Liver (tissue), 9 donors: ENCODE measurements around the gene GALNTL6. TPM values are rescaled to one million over a fixed set of nuclear protein-coding genes. Genes with fewer than 3 reads are reported as not detected.

Experiments used
- DNase-seq: peaks from one replicate; pipeline ENCODE4 v3.0.0-alpha.2; 2017; ENCODE audit warnings: low spot score
- H3K27ac ChIP-seq, 2 donors: one replicate each; pipeline ENCODE4 v1.7.0; 2013; ENCODE audit warnings: inconsistent platforms in 2 of 2, low read length in 2 of 2, control low read depth in 1 of 2, low read depth in 1 of 2, mild to moderate bottlenecking in 1 of 2
- H3K27me3 ChIP-seq, 4 donors: one replicate each; pipeline versions ENCODE4 v1.6.1 to v1.7.0; 2013; ENCODE audit warnings: low read length in 3 of 4, inconsistent platforms in 1 of 4, mild to moderate bottlenecking in 1 of 4, moderate library complexity in 1 of 4; ENCODE audit not compliant: control insufficient read depth in 4 of 4, insufficient read depth in 4 of 4
- H3K36me3 ChIP-seq, 4 donors: one replicate each; pipeline versions ENCODE4 v1.6.1 to v1.7.0; 2013; ENCODE audit warnings: low read length in 3 of 4, mild to moderate bottlenecking in 3 of 4, low read depth in 1 of 4, moderate library complexity in 1 of 4; ENCODE audit not compliant: control insufficient read depth in 4 of 4, insufficient read depth in 3 of 4
- H3K4me1 ChIP-seq, 4 donors: one replicate each; pipeline versions ENCODE4 v1.6.1 to v1.7.0; 2013; ENCODE audit warnings: low read length in 3 of 4, mild to moderate bottlenecking in 3 of 4, moderate library complexity in 1 of 4; ENCODE audit not compliant: control insufficient read depth in 4 of 4, insufficient read depth in 4 of 4
- H3K4me3 ChIP-seq, 3 donors: one replicate each; pipeline versions ENCODE4 v1.6.1 to v1.7.0; 2013; ENCODE audit warnings: low read length in 3 of 3, control low read depth in 1 of 3, low read depth in 1 of 3, mild to moderate bottlenecking in 1 of 3
- H3K9ac ChIP-seq, 2 donors: one replicate each; pipeline ENCODE4 v1.7.0; 2013; ENCODE audit warnings: low read length in 2 of 2, mild to moderate bottlenecking in 2 of 2, moderate library complexity in 2 of 2, control low read depth in 1 of 2, low read depth in 1 of 2
- H3K9me3 ChIP-seq, 4 donors: one replicate each; pipeline versions ENCODE4 v1.6.1 to v1.7.0; 2013; ENCODE audit warnings: low read length in 3 of 4; ENCODE audit not compliant: control insufficient read depth in 4 of 4
- EGR1 ChIP-seq, 2 donors: IDR thresholded peaks; 2 replicates each; pipeline ENCODE4 v1.6.1; 2016 to 2018; ENCODE audit warnings: antibody characterized with exemption in 2 of 2, low read depth in 2 of 2
- FOXA2 ChIP-seq: IDR thresholded peaks from 2 replicates; pipeline ENCODE4 v1.6.1; 2016; ENCODE audit warnings: antibody characterized with exemption
- GABPA ChIP-seq, 2 donors: IDR thresholded peaks in 1 of 2; conservative IDR thresholded peaks in 1 of 2; 2 replicates each; pipeline ENCODE4 v1.6.1; 2016; ENCODE audit warnings: antibody characterized with exemption in 2 of 2, mild to moderate bottlenecking in 1 of 2, moderate library complexity in 1 of 2
- HNF4A ChIP-seq, 2 donors: conservative IDR thresholded peaks; 2 replicates each; pipeline ENCODE4 v1.6.1; 2016; ENCODE audit warnings: antibody characterized with exemption in 2 of 2, mild to moderate bottlenecking in 2 of 2
- HNF4G ChIP-seq: IDR thresholded peaks from 2 replicates; pipeline ENCODE4 v1.6.1; 2016; ENCODE audit warnings: antibody characterized with exemption
- JUND ChIP-seq, 2 donors: IDR thresholded peaks; 2 replicates each; pipeline ENCODE4 v1.6.1; 2016; ENCODE audit warnings: antibody characterized with exemption in 2 of 2
- MAX ChIP-seq: IDR thresholded peaks from 2 replicates; pipeline ENCODE4 v1.6.1; 2016; ENCODE audit warnings: antibody characterized with exemption
- NR2F2 ChIP-seq: IDR thresholded peaks from 2 replicates; pipeline ENCODE4 v1.6.1; 2016; ENCODE audit warnings: antibody characterized with exemption
- REST ChIP-seq: IDR thresholded peaks from 2 replicates; pipeline ENCODE4 v1.6.1; 2016; ENCODE audit warnings: antibody characterized with exemption, mild to moderate bottlenecking
- RXRA ChIP-seq, 2 donors: IDR thresholded peaks; 2 replicates each; pipeline ENCODE4 v1.6.1; 2017 to 2018; ENCODE audit warnings: antibody characterized with exemption in 2 of 2, mild to moderate bottlenecking in 1 of 2
- TAF1 ChIP-seq: conservative IDR thresholded peaks from 2 replicates; pipeline ENCODE4 v1.6.1; 2016; ENCODE audit warnings: antibody characterized with exemption, mild to moderate bottlenecking
- ZBTB33 ChIP-seq: IDR thresholded peaks from 2 replicates; pipeline ENCODE4 v1.6.1; 2016; ENCODE audit warnings: antibody characterized with exemption
- WGBS: extraction: QIAGEN DNeasy Blood & Tissue Kit; methylation state at CpG from one replicate; pipeline ENCODE4 v1.1.7; 2013; 5-methylcytosine and 5-hydroxymethylcytosine counted together
- polyA plus RNA-seq, 2 donors: library from polyadenylated mRNA; stranded (reverse) in 1 of 2; unstranded in 1 of 2; fragments of 200-250 nt in 1 of 2; fragments of >200 nt in 1 of 2; fragmentation: Nextera tagmentation in 1 of 2; extraction: Ambion mirVana in 1 of 2; gene quantifications; one replicate each; pipeline versions ENCODE4 v1.2.1 to v1.2.3, GENCODE V29; 2013 to 2015
- total RNA-seq, 2 donors: library from RNA; depleted of rRNA; stranded (reverse); fragments of >200 nt; gene quantifications; one replicate each; pipeline ENCODE4 v1.2.3, GENCODE V29; 2014
- TF ChIP-seq, protein P1 (sequence below): fragments of 150-350 bp; IDR thresholded peaks from 2 replicates; pipeline ENCODE4 v1.5.1; 2017; ENCODE audit warnings: improper control_type of control experiment, low read depth, low read length; ENCODE audit not compliant: missing input control
- TF ChIP-seq, protein P2 (sequence below): IDR thresholded peaks from 2 replicates; pipeline ENCODE4 v1.6.1; 2016; ENCODE audit warnings: antibody characterized with exemption
- donor health status: healthy.
- donor health status: healthy.
- donor health status: healthy.
- donor health status: healthy.
- donor health status: healthy.

GALNTL6 gene
- total and polyA plus RNA-seq, 4 donors, result 0.06 to 0.08 TPM; not detected in 2

GRCh38 chr4:172628263-172628662 is 815.1 kb downstream of the GALNTL6 start:
- Histone ChIP-seq H3K27me3 (no peaks in the 10 kb centered on the region), H3K4me1 (no peaks in the 10 kb centered on the region), H3K9me3 (no peaks in the 10 kb centered on the region), H3K36me3 (no peaks in the 10 kb centered on the region), H3K27ac (no peak overlapping the region), H3K4me3 (no peak overlapping the region), H3K9ac (no peak overlapping the region)
- no peak for DNase-seq
- no peak for TF ChIP-seq TAF1
- no peak for TF ChIP-seq HNF4G
- TF ChIP-seq GABPA (IDR thresholded peaks at IDR 0.05 in 1 of 2, conservative IDR thresholded peaks at IDR 0.05 in 1 of 2), result no peak
- TF ChIP-seq JUND (IDR thresholded peaks at IDR 0.05), result no peak
- TF ChIP-seq ZBTB33, result no peak
- no peak for TF ChIP-seq FOXA2
- TF ChIP-seq, protein P1, sequence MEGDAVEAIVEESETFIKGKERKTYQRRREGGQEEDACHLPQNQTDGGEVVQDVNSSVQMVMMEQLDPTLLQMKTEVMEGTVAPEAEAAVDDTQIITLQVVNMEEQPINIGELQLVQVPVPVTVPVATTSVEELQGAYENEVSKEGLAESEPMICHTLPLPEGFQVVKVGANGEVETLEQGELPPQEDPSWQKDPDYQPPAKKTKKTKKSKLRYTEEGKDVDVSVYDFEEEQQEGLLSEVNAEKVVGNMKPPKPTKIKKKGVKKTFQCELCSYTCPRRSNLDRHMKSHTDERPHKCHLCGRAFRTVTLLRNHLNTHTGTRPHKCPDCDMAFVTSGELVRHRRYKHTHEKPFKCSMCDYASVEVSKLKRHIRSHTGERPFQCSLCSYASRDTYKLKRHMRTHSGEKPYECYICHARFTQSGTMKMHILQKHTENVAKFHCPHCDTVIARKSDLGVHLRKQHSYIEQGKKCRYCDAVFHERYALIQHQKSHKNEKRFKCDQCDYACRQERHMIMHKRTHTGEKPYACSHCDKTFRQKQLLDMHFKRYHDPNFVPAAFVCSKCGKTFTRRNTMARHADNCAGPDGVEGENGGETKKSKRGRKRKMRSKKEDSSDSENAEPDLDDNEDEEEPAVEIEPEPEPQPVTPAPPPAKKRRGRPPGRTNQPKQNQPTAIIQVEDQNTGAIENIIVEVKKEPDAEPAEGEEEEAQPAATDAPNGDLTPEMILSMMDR, result no peak
- TF ChIP-seq MAX, result no peak
- no peak for TF ChIP-seq REST
- TF ChIP-seq, protein P2, sequence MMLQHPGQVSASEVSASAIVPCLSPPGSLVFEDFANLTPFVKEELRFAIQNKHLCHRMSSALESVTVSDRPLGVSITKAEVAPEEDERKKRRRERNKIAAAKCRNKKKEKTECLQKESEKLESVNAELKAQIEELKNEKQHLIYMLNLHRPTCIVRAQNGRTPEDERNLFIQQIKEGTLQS, result no peak
- TF ChIP-seq RXRA (IDR thresholded peaks at IDR 0.05), result no peak
- 58% methylated on average over 3 of the region's 3 CpGs for WGBS

GRCh38 chr4:172630280-172630679 is 817.1 kb downstream of the GALNTL6 start:
- DNase-seq, result no peak
- Histone ChIP-seq H3K9me3 (no peaks in the 10 kb centered on the region), H3K36me3 (no peaks in the 10 kb centered on the region), H3K4me1 (no peaks in the 10 kb centered on the region), H3K27ac (no peak overlapping the region), H3K4me3 (no peak overlapping the region), H3K27me3 (no peaks in the 10 kb centered on the region), H3K9ac (no peak overlapping the region)
- TF ChIP-seq EGR1 (IDR thresholded peaks at IDR 0.05; ENCODE audit: low read depth in 2 of 2) (no peak), FOXA2 (no peak), NR2F2 (no peak), HNF4A (conservative IDR thresholded peaks at IDR 0.05) (no peak)
- 74% methylated on average over 3 of the region's 3 CpGs for WGBS
